HG02943 (cell line): Measurements from ENCODE around the gene EPB41.
"Not testable (repeated sequence)": the region's sequence is repeated elsewhere in the genome, so short reads cannot be mapped to it uniquely, and the experiment has no call there.

Source experiments
- ATAC-seq: cut with Tn5 transposase; IDR thresholded peaks from one replicate; pipeline ENCODE4 v1.9.1; 2021; ENCODE audit warnings: mild to moderate bottlenecking, low read depth, moderate library complexity; ENCODE audit not compliant: unreplicated experiment

EPB41 gene

GRCh38 chr1:29123053-29123886, 208.9 kb downstream of the EPB41 start:
- ATAC-seq, result no peak

- no peak for ATAC-seq
Observed at GRCh38 chr1:29123887-29124365, 209.6 kb downstream of the EPB41 start, which contains the start of gene TMEM200B. TSS of gene TMEM200B (minus strand) at chr1:29123903. CDS start at chr1:29121828, 2,075 bp downstream.

GRCh38 chr1:29124366-29125236, 210.2 kb downstream of the EPB41 start:
- no peak for ATAC-seq

GRCh38 chr1:29125237-29125641, 210.9 kb downstream of the EPB41 start:
- ATAC-seq, result no peak

- ATAC-seq, result no peak
Observed at GRCh38 chr1:29125788-29126187, 211.4 kb downstream of the EPB41 start.

- no peak for ATAC-seq
Observed at GRCh38 chr1:29126198-29126597, 211.8 kb downstream of the EPB41 start.

GRCh38 chr1:29128739-29129138, 214.4 kb downstream of the EPB41 start:
- no peak for ATAC-seq

- ATAC-seq, result no peak
Observed at GRCh38 chr1:29129916-29130315, 215.5 kb downstream of the EPB41 start.

- not testable (repeated sequence) for ATAC-seq
Observed at GRCh38 chr1:29131056-29131455, 216.7 kb downstream of the EPB41 start.

GRCh38 chr1:29133861-29134694, 219.7 kb downstream of the EPB41 start:
- ATAC-seq, result no peak

GRCh38 chr1:29134695-29135028, 220.3 kb downstream of the EPB41 start:
- ATAC-seq, result no peak

GRCh38 chr1:29136391-29136915, 222.1 kb downstream of the EPB41 start:
- no peak for ATAC-seq

- no peak for ATAC-seq
Observed at GRCh38 chr1:29142714-29143113, 228.3 kb downstream of the EPB41 start.

GRCh38 chr1:29144178-29144577, 229.8 kb downstream of the EPB41 start:
- ATAC-seq, result no peak

- no peak for ATAC-seq
Observed at GRCh38 chr1:29145739-29146437, 231.5 kb downstream of the EPB41 start.

GRCh38 chr1:29148656-29149491, 234.5 kb downstream of the EPB41 start:
- ATAC-seq, result no peak

- ATAC-seq, result not testable (repeated sequence)
Observed at GRCh38 chr1:29150346-29150745, 236.0 kb downstream of the EPB41 start.

- ATAC-seq, result no peak
Observed at GRCh38 chr1:29152046-29152805, 237.9 kb downstream of the EPB41 start.
